Subcutaneous adipose tissue (tissue), 4 donors: ENCODE results near the gene OCIAD2. TPM values are rescaled to one million over a fixed set of nuclear protein-coding genes. Genes with fewer than 3 reads are reported as not detected.

Experiments
- CTCF ChIP-seq: fragments of 450-650 bp; IDR thresholded peaks from one replicate; pipeline ENCODE4 v1.5.1; 2016; ENCODE audit warnings: low read depth, mild to moderate bottlenecking, control low read depth, antibody characterized with exemption, moderate library complexity
- total RNA-seq, 4 donors: library from RNA; depleted of rRNA; stranded (reverse); fragments of >200 nt; gene quantifications; one replicate each; pipeline ENCODE4 v1.1.0, GENCODE V29; 2016

OCIAD2 gene
- total RNA-seq, 4 donors from 2014 or later: 2.9 to 8.5 (median 7.6) TPM

GRCh38 chr4:48944252-48944651 is 37.7 kb upstream of the OCIAD2 start:
- no peak for TF ChIP-seq CTCF

GRCh38 chr4:48943387-48943786 is 36.8 kb upstream of the OCIAD2 start:
- no peak for TF ChIP-seq CTCF

GRCh38 chr4:48939785-48940184 is 33.2 kb upstream of the OCIAD2 start:
- TF ChIP-seq CTCF: no peak

GRCh38 chr4:48938831-48939230 is 32.3 kb upstream of the OCIAD2 start:
- no peak for TF ChIP-seq CTCF

GRCh38 chr4:48937033-48937432 is 30.5 kb upstream of the OCIAD2 start:
- no peak for TF ChIP-seq CTCF

- TF ChIP-seq CTCF: no peak
Measured at GRCh38 chr4:48931459-48931858, 24.9 kb upstream of the OCIAD2 start.

GRCh38 chr4:48930654-48931053 is 24.1 kb upstream of the OCIAD2 start:
- TF ChIP-seq CTCF: no peak
